HepG2 (cell line): ENCODE data around the gene CC2D1A. TPM values are rescaled to one million over a fixed set of nuclear protein-coding genes. Genes with fewer than 3 reads are reported as not detected.

ENCODE experiments used
- ATF4 ChIP-seq, 2 experiments: fragments of 450-650 bp in 1 of 2; sonication (generic) in 1 of 2; formaldehyde crosslinking; IDR thresholded peaks; 2 replicates each; pipeline versions ENCODE4 v1.5.0 to v1.8.0; 2020 to 2022; ENCODE audit warnings: mild to moderate bottlenecking in 1 of 2, missing genetic modification reagents in 1 of 2
- BATF2 ChIP-seq: sonication (generic); formaldehyde crosslinking; IDR thresholded peaks from 2 replicates; pipeline ENCODE4 v1.8.0; 2022; ENCODE audit warnings: mild to moderate bottlenecking, missing genetic modification reagents, moderate library complexity
- CBX2 ChIP-seq, 2 experiments: fragments of 200-600 bp in 1 of 2; sonication (generic); formaldehyde crosslinking in 1 of 2; IDR thresholded peaks; 2 replicates each; pipeline versions ENCODE4 v1.7.0 to v1.8.1; 2018 to 2022; ENCODE audit warnings: low read depth in 2 of 2, low read length in 1 of 2, mild to moderate bottlenecking in 1 of 2, missing genetic modification reagents in 1 of 2
- CEBPG ChIP-seq: IDR thresholded peaks from 2 replicates; pipeline ENCODE4 v1.6.1; 2016
- KDM1A ChIP-seq: IDR thresholded peaks from 2 replicates; pipeline ENCODE4 v1.6.1; 2016; ENCODE audit warnings: missing compliant biosample characterization
- KLF11 ChIP-seq: IDR thresholded peaks from 2 replicates; pipeline ENCODE4 v1.6.1; 2016; ENCODE audit warnings: missing compliant biosample characterization
- MED8 ChIP-seq: sonication (generic); formaldehyde crosslinking; IDR thresholded peaks from 2 replicates; pipeline ENCODE4 v1.8.1; 2023; ENCODE audit warnings: mild to moderate bottlenecking, missing genetic modification reagents; ENCODE audit not compliant: insufficient replicate concordance
- MEIS1 ChIP-seq: sonication (generic); formaldehyde crosslinking; IDR thresholded peaks from 2 replicates; pipeline ENCODE4 v1.9.0; 2021; ENCODE audit warnings: mild to moderate bottlenecking, missing genetic modification reagents, moderate library complexity, borderline replicate concordance
- MLLT10 ChIP-seq: sonication (generic); formaldehyde crosslinking; IDR thresholded peaks from 2 replicates; pipeline ENCODE4 v1.4.0; 2020; ENCODE audit warnings: missing genetic modification reagents
- NAIF1 ChIP-seq: sonication (generic); formaldehyde crosslinking; IDR thresholded peaks from 2 replicates; pipeline ENCODE4 v1.5.0; 2020; ENCODE audit warnings: mild to moderate bottlenecking, missing genetic modification reagents, borderline replicate concordance
- PHB2 ChIP-seq: fragments of 450-650 bp; IDR thresholded peaks from 2 replicates; pipeline ENCODE4 v1.6.1; 2018; ENCODE audit not compliant: partially characterized antibody
- TOE1 ChIP-seq: sonication (generic); formaldehyde crosslinking; IDR thresholded peaks from 2 replicates; pipeline ENCODE4 v1.4.0; 2020; ENCODE audit warnings: mild to moderate bottlenecking, missing genetic modification reagents
- U2AF1 ChIP-seq: fragments of 200-400 bp; formaldehyde crosslinking; optimal IDR thresholded peaks from 2 replicates; pipeline ENCODE3; 2017; ENCODE audit warnings: mild to moderate bottlenecking, low read depth, low read length
- ZBTB37 ChIP-seq: sonication (generic); formaldehyde crosslinking; IDR thresholded peaks from 2 replicates; pipeline ENCODE4 v1.4.0; 2020; ENCODE audit warnings: mild to moderate bottlenecking, missing genetic modification reagents
- ZBTB38 ChIP-seq: sonication (generic); formaldehyde crosslinking; IDR thresholded peaks from 2 replicates; pipeline ENCODE4 v1.5.1; 2020; ENCODE audit warnings: mild to moderate bottlenecking, missing genetic modification reagents
- ZFAT ChIP-seq: sonication (generic); formaldehyde crosslinking; conservative IDR thresholded peaks from 2 replicates; pipeline ENCODE4 v1.8.1; 2023; ENCODE audit warnings: missing genetic modification reagents, inconsistent platforms
- ZNF253 ChIP-seq: sonication (generic); formaldehyde crosslinking; IDR thresholded peaks from 2 replicates; pipeline ENCODE4 v1.8.0; 2022; ENCODE audit warnings: mild to moderate bottlenecking, missing genetic modification reagents, borderline replicate concordance
- ZNF296 ChIP-seq: sonication (generic); formaldehyde crosslinking; conservative IDR thresholded peaks from 2 replicates; pipeline ENCODE4 v1.5.0; 2020; ENCODE audit warnings: mild to moderate bottlenecking, missing genetic modification reagents
- ZNF441 ChIP-seq: sonication (generic); formaldehyde crosslinking; IDR thresholded peaks from 2 replicates; pipeline ENCODE4 v1.7.0; 2021; ENCODE audit warnings: missing genetic modification reagents, borderline replicate concordance
- ZNF549 ChIP-seq: sonication (generic); formaldehyde crosslinking; IDR thresholded peaks from 2 replicates; pipeline ENCODE4 v1.5.0; 2020; ENCODE audit warnings: missing genetic modification reagents
- ZNF577 ChIP-seq: sonication (generic); formaldehyde crosslinking; IDR thresholded peaks from 2 replicates; pipeline ENCODE4 v1.4.0; 2020; ENCODE audit warnings: mild to moderate bottlenecking, low read depth, missing genetic modification reagents, borderline replicate concordance
- ZNF615 ChIP-seq: sonication (generic); formaldehyde crosslinking; IDR thresholded peaks from 2 replicates; pipeline ENCODE4 v1.5.0; 2020; ENCODE audit warnings: mild to moderate bottlenecking, missing genetic modification reagents, borderline replicate concordance
- ZNF781 ChIP-seq: sonication (generic); formaldehyde crosslinking; IDR thresholded peaks from 2 replicates; pipeline ENCODE4 v1.5.1; 2020; ENCODE audit warnings: borderline replicate concordance, mild to moderate bottlenecking, missing genetic modification reagents; ENCODE audit errors: not compliant biosample characterization
- ZNF782 ChIP-seq: sonication (generic); formaldehyde crosslinking; IDR thresholded peaks from 2 replicates; pipeline ENCODE4 v1.4.0; 2020; ENCODE audit warnings: missing genetic modification reagents, mild to moderate bottlenecking, borderline replicate concordance
- ZNF841 ChIP-seq: sonication (generic); formaldehyde crosslinking; IDR thresholded peaks from 2 replicates; pipeline ENCODE4 v1.8.1; 2023; ENCODE audit warnings: missing genetic modification reagents, borderline replicate concordance
- polyA plus RNA-seq, 8 experiments: library from polyadenylated mRNA; depleted of rRNA in 3 of 8; stranded (reverse) in 7 of 8; unstranded in 1 of 8; fragments of >200 nt; fragmentation: Illumina TruSeq in 4 of 8; extraction: Trizol in 4 of 8; gene quantifications; 2 replicates each; pipeline versions ENCODE4 v1.2.1 to v1.2.3, GENCODE V29; 2011 to 2016; ENCODE audit warnings: low read depth in 4 of 8, missing spikeins in 1 of 8, mixed read lengths in 1 of 8; ENCODE audit not compliant: insufficient read depth in 1 of 8
- total RNA-seq, 5 experiments: library from RNA; depleted of rRNA; stranded (reverse); fragments of >200 nt; fragmentation: Illumina TruSeq; extraction: Trizol; gene quantifications; 2 replicates each; pipeline ENCODE4 v1.2.3, GENCODE V29; 2016; ENCODE audit warnings: low read depth in 1 of 5

The CC2D1A gene
- total and polyA plus RNA-seq, 2 of the 13 experiments (the other 11 are each of a cell fraction or from before 2014, with no cell fraction given), result 9.7 to 11.5 TPM

- no peak for TF ChIP-seq BATF2 (CRISPR knock-in tag)
- TF ChIP-seq MLLT10 (CRISPR knock-in tag), result no peak
- no peak for TF ChIP-seq CBX2 (IDR thresholded peaks at IDR 0.05; ENCODE audit: low read depth, low read length)
- no peak for TF ChIP-seq CBX2 (CRISPR knock-in tag; IDR thresholded peaks at IDR 0.05; ENCODE audit: low read depth)
- TF ChIP-seq PHB2, result no peak
- no peak for TF ChIP-seq ZFAT
- TF ChIP-seq KLF11 (CRISPR knock-in tag), result no peak
- TF ChIP-seq TOE1 (CRISPR knock-in tag), result no peak
- TF ChIP-seq CEBPG (CRISPR knock-in tag), result no peak
- TF ChIP-seq ZNF577 (CRISPR knock-in tag), result no peak
- TF ChIP-seq NAIF1, result no peak
- TF ChIP-seq ZNF615 (CRISPR knock-in tag), result no peak
- no peak for TF ChIP-seq MEIS1 (CRISPR knock-in tag)
- no peak for TF ChIP-seq MED8 (CRISPR knock-in tag)
- no peak for TF ChIP-seq U2AF1
- no peak for TF ChIP-seq ZNF253 (CRISPR knock-in tag)
- TF ChIP-seq ZNF441 (CRISPR knock-in tag), result no peak
- TF ChIP-seq ZNF841 (CRISPR knock-in tag), result no peak
- no peak for TF ChIP-seq ZNF549 (CRISPR knock-in tag)
- no peak for TF ChIP-seq ZNF782 (CRISPR knock-in tag)
- no peak for TF ChIP-seq ATF4 (CRISPR knock-in tag; IDR thresholded peaks at IDR 0.05)
- no peak for TF ChIP-seq ZNF296 (CRISPR knock-in tag)
- no peak for TF ChIP-seq ZNF781 (CRISPR knock-in tag)
- no peak for TF ChIP-seq ZBTB38
- TF ChIP-seq ZBTB37 (CRISPR knock-in tag), result no peak
- no peak for TF ChIP-seq KDM1A (CRISPR knock-in tag)
Observed at GRCh38 chr19:13952154-13952930, 46.3 kb downstream of the CC2D1A start, which contains the start of gene DCAF15 (continued).
